Adrenal gland (tissue), 12 donors: ENCODE results near the gene OR8A1. TPM values are rescaled to one million over a fixed set of nuclear protein-coding genes. Genes with fewer than 3 reads are reported as not detected.

Experiments used
- DNase-seq, 7 donors: peaks; one replicate each; pipeline ENCODE4 v3.0.0-alpha.2; 2019 to 2020
- H3K27ac ChIP-seq, 5 donors: fragments of 200-600 bp; sonication (generic) in 4 of 5; 1 replicate in 3 of 5; 2 replicates in 2 of 5; pipeline versions ENCODE4 v1.5.1 to v1.8.0; 2016 to 2020; ENCODE audit warnings: mild to moderate bottlenecking in 1 of 5
- H3K27me3 ChIP-seq: fragments of 200-600 bp; 2 replicates; pipeline ENCODE4 v1.8.0; 2021
- H3K36me3 ChIP-seq, 2 donors: fragments of 200-600 bp; replicated peaks in 1 of 2; 1 replicate in 1 of 2; 2 replicates in 1 of 2; pipeline versions ENCODE4 v1.5.1 to v1.8.0; 2018 to 2022
- H3K4me1 ChIP-seq, 2 donors: fragments of 200-600 bp; replicated peaks in 1 of 2; 1 replicate in 1 of 2; 2 replicates in 1 of 2; pipeline versions ENCODE4 v1.5.1 to v1.8.0; 2018 to 2021
- H3K4me3 ChIP-seq, 4 donors: fragments of 200-600 bp; sonication (generic) in 3 of 4; one replicate each; pipeline ENCODE4 v1.5.1; 2016 to 2018
- H3K9me3 ChIP-seq, 3 donors: fragments of 200-600 bp; sonication (generic) in 1 of 3; replicated peaks in 1 of 3; 1 replicate in 2 of 3; 2 replicates in 1 of 3; pipeline versions ENCODE4 v1.5.1 to v1.8.0; 2016 to 2021
- POLR2A ChIP-seq, 2 donors: fragments of 450-650 bp; IDR thresholded peaks; one replicate each; pipeline ENCODE4 v1.6.1; 2017; ENCODE audit warnings: antibody characterized with exemption in 2 of 2, mild to moderate bottlenecking in 2 of 2, moderate library complexity in 1 of 2
- WGBS, 4 donors: extraction: QIAGEN DNeasy Blood & Tissue Kit in 2 of 4; methylation state at CpG; one replicate each; pipeline versions ENCODE4 v1.1.5 to v1.1.7; 2013 to 2017; 5-methylcytosine and 5-hydroxymethylcytosine counted together
- intact Hi-C, 2 donors: fragments of 100-400 bp; cut with DNase I; formaldehyde crosslinking; loops; one replicate each; pipeline versions ENCODE4 v1.14.1 to v1.15.0; 2022 to 2023
- polyA plus RNA-seq, 3 donors: library from polyadenylated mRNA; stranded (reverse); fragments of 200-250 nt in 2 of 3; fragments of 350-450 nt in 1 of 3; fragmentation: Illumina TruSeq in 1 of 3; extraction: RNeasy Lipid Tissue Mini Kit (QIAGEN cat#74804) in 1 of 3; gene quantifications; one replicate each; pipeline ENCODE4 v1.2.3, GENCODE V29; 2013 to 2014
- total RNA-seq, 9 donors: library from RNA; depleted of rRNA in 4 of 9; stranded (reverse); fragments of >200 nt in 4 of 9; fragments of 120-200 nt in 1 of 9; fragmentation: NEBNext Ultra II Directional in 1 of 9; extraction: Animal tissue kit (Norgen Biotek cat#: 25700) in 1 of 9; gene quantifications; one replicate each; pipeline versions ENCODE4 v1.1.0 to v1.2.4, GENCODE V29; 2013 to 2023
- TF ChIP-seq, protein P1 (sequence below), 6 experiments: fragments of 450-650 bp in 4 of 6; fragments of 200-600 bp in 2 of 6; sonication (generic) in 1 of 6; IDR thresholded peaks; 1 replicate in 5 of 6; 2 replicates in 1 of 6; pipeline versions ENCODE4 v1.5.1 to v1.8.0; 2016 to 2021; ENCODE audit warnings: antibody characterized with exemption in 6 of 6, mild to moderate bottlenecking in 2 of 6, moderate library complexity in 1 of 6
- donor health status: healthy with polysubstance abuse.
- donor health status: Bipolar disorder and iron deficiency.
- donor health status: DM: yes; HTN: yes; CAD: no.
- donor health status: DM: no; HTN: no; CAD: no.
- donor health status: DM: no; HTN: no; CAD: no.
- donor health status: DM: yes; HTN: yes; CAD: no.

OR8A1 gene
- total and polyA plus RNA-seq, 12 donors = not detected

DNA sequence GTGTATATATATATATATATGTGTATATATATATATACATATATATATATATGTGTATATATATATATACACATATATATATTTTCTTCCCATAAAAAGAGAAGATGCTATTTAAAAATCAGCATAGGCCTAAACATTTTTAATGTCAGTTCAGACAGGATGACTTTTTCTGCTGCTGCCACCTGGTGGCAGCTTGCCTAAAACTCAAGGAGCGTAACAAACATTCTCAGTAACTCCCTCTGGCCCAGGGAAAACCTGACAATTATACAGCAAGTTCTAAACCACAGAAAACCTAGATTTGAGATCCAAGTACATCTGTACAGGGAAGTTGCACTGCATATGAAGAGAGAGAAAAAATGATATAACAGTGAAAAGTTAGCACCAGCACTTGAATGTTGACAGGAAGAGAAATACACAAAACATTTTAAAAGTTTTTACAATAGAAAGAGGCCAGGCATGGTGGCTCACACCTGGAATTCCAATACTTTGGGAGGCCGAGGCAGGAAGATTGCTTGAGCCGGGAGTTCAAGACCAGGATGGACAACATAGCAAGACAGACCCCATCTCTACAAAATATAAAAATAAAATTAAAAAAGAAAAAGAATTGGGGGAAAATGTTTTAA lies 16.6 kb downstream of the OR8A1 start:
- Histone ChIP-seq H3K27ac (no peak overlapping the region), H3K27me3 (peaks cover 3% of the 10 kb centered on the region), H3K36me3 (no peaks in the 10 kb centered on the region), H3K4me1 (no peaks in the 10 kb centered on the region), H3K4me3 (no peak overlapping the region), H3K9me3 (no peaks in the 10 kb centered on the region)
- intact Hi-C loops = loop anchor here in 1 of 2 donors (10.0 kb wide), 1 partner anchor 172 kb away; no protein-coding TSS in a partner anchor
- DNase-seq = peak; percentile 35 to 79 (median 61)
- 24 to 35% (median 30%) methylated on average over 3 of the region's 3 CpGs for WGBS, 4 donors
- TF ChIP-seq, protein P1, sequence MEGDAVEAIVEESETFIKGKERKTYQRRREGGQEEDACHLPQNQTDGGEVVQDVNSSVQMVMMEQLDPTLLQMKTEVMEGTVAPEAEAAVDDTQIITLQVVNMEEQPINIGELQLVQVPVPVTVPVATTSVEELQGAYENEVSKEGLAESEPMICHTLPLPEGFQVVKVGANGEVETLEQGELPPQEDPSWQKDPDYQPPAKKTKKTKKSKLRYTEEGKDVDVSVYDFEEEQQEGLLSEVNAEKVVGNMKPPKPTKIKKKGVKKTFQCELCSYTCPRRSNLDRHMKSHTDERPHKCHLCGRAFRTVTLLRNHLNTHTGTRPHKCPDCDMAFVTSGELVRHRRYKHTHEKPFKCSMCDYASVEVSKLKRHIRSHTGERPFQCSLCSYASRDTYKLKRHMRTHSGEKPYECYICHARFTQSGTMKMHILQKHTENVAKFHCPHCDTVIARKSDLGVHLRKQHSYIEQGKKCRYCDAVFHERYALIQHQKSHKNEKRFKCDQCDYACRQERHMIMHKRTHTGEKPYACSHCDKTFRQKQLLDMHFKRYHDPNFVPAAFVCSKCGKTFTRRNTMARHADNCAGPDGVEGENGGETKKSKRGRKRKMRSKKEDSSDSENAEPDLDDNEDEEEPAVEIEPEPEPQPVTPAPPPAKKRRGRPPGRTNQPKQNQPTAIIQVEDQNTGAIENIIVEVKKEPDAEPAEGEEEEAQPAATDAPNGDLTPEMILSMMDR (IDR thresholded peaks at IDR 0.05) = peak; percentile 35 to 65 (median 51)
- TF ChIP-seq POLR2A (IDR thresholded peaks at IDR 0.05) = no peak

DNA sequence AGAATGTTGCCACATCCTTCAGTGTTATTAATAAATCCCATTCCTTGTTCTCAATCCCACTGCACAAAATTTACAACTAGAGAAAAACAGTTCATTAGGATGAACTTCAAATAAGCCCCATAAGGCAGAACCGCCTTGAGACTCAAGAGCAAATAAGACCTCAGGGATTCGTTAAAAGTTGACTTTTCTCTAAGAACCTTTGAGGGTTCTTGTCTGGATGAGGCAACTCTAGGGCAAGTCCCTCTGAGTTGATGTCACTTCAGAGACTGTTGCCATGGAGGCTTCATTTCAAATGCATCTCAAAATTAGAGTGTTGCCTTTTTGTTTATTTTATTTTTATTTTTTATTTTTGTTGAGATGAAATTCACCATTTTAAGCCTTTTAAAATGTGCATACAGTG lies 21.6 kb downstream of the OR8A1 start:
- DNase-seq = no peak
- H3K9me3 ChIP-seq = no peaks in the 10 kb centered on the region
- peaks cover 3% of the 10 kb centered on the region for H3K27me3 ChIP-seq
- no peak overlapping the region for H3K27ac ChIP-seq
- TF ChIP-seq, protein P1 (IDR thresholded peaks at IDR 0.05) = no peak
- TF ChIP-seq POLR2A (IDR thresholded peaks at IDR 0.05) = no peak
- intact Hi-C loops = no loop called here
- 75 to 78% (median 76%) methylated on average over 2 of the region's 2 CpGs for WGBS, 4 donors
- no peaks in the 10 kb centered on the region for H3K4me1 ChIP-seq
- H3K4me3 ChIP-seq = no peak overlapping the region
- no peaks in the 10 kb centered on the region for H3K36me3 ChIP-seq

DNA sequence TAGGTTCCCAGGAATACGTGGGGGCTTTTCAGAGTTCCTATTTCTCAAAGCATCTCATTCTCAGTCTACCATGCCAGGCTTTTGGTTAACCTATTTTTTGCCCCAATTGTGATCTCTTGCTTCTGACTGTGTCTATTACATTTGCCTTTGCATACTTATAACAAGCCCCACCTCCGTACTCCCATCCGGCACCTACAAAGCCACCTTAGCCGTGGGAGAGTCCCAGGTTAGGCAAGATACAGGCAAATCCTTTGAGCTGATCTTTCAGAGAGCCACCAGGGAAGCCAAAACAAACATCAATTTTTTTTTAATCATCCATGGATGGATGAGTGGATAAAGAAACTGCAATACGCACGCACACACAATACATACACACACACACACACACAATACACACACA lies 22.8 kb downstream of the OR8A1 start:
- H3K27me3 ChIP-seq = peaks cover under 1% of the 10 kb centered on the region
- H3K9me3 ChIP-seq = no peaks in the 10 kb centered on the region
- 78 to 85% (median 84%) methylated on average over 6 of the region's 6 CpGs for WGBS, 4 donors
- H3K27ac ChIP-seq = no peak overlapping the region
- intact Hi-C loops = no loop called here
- no peak for DNase-seq
- H3K4me1 ChIP-seq = no peaks in the 10 kb centered on the region
- no peak overlapping the region for H3K4me3 ChIP-seq
- H3K36me3 ChIP-seq = no peaks in the 10 kb centered on the region
- TF ChIP-seq, protein P1 (IDR thresholded peaks at IDR 0.05) = no peak
- no peak for TF ChIP-seq POLR2A (IDR thresholded peaks at IDR 0.05)

DNA sequence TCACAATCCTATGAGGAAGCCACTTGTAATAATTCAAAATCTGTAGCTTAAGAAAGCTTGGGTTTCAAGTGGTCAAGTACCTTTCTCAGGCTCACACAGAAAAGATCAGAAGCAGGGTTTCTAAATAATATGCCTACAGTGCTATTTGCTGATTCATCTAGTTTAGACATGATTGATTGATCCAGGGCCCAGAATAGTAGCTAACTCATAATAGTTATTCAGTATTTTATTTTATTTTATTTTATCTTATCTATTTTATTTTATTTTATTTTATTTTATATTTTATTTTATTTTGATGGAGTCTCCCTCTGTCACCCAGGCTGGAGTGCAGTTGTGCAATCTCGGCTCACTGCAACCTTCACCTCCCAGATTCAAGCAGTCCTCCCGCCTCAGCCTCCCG lies 25.5 kb downstream of the OR8A1 start:
- no peaks in the 10 kb centered on the region for H3K9me3 ChIP-seq
- H3K27ac ChIP-seq = no peak overlapping the region
- WGBS, 4 donors = 91 to 96% (median 93%) methylated on average over 3 of the region's 3 CpGs
- no peaks in the 10 kb centered on the region for H3K27me3 ChIP-seq
- TF ChIP-seq, protein P1 (IDR thresholded peaks at IDR 0.05) = no peak
- no peak for TF ChIP-seq POLR2A (IDR thresholded peaks at IDR 0.05)
- H3K4me1 ChIP-seq = no peaks in the 10 kb centered on the region
- no peak overlapping the region for H3K4me3 ChIP-seq
- no peaks in the 10 kb centered on the region for H3K36me3 ChIP-seq
- intact Hi-C loops = no loop called here
- no peak for DNase-seq
